Right kidney (tissue), 1 donor: Measurements from ENCODE around the gene RBBP8.

Experiments used
- DNase-seq: peaks from one replicate; pipeline ENCODE4 v3.0.0-alpha.2; 2016

RBBP8 gene

GRCh38 chr18:23063502-23063901 lies 130.4 kb downstream of the RBBP8 start:
- DNase-seq = no peak

GRCh38 chr18:23065234-23065806 lies 132.2 kb downstream of the RBBP8 start:
- no peak for DNase-seq

GRCh38 chr18:23066060-23066459 lies 132.9 kb downstream of the RBBP8 start:
- DNase-seq = no peak

- no peak for DNase-seq
Observed at GRCh38 chr18:23066504-23067039, 133.4 kb downstream of the RBBP8 start.

- no peak for DNase-seq
Observed at GRCh38 chr18:23067236-23067635, 134.1 kb downstream of the RBBP8 start.

- DNase-seq = no peak
Observed at GRCh38 chr18:23068011-23068410, 134.9 kb downstream of the RBBP8 start.

- no peak for DNase-seq
Observed at GRCh38 chr18:23068570-23069310, 135.6 kb downstream of the RBBP8 start.

- DNase-seq = no peak
Observed at GRCh38 chr18:23069481-23069880, 136.4 kb downstream of the RBBP8 start.

GRCh38 chr18:23069898-23070297 lies 136.8 kb downstream of the RBBP8 start:
- no peak for DNase-seq

GRCh38 chr18:23071285-23071684 lies 138.2 kb downstream of the RBBP8 start:
- DNase-seq = no peak

- DNase-seq = no peak
Observed at GRCh38 chr18:23072079-23072478, 139.0 kb downstream of the RBBP8 start.

GRCh38 chr18:23073996-23074606 lies 141.0 kb downstream of the RBBP8 start:
- DNase-seq = no peak
